ENCODE data around the gene MAPK14.

Gene MAPK14

GRCh38 chr6:36136034-36136433 is 108.4 kb downstream of the MAPK14 start:
- no peak for DNase-seq (ENCODE audit: low read depth)

- no peak for DNase-seq (ENCODE audit: low read depth)
These were observed 108.9 kb downstream of the MAPK14 start for GRCh38 chr6:36136551-36136950.

DNA sequence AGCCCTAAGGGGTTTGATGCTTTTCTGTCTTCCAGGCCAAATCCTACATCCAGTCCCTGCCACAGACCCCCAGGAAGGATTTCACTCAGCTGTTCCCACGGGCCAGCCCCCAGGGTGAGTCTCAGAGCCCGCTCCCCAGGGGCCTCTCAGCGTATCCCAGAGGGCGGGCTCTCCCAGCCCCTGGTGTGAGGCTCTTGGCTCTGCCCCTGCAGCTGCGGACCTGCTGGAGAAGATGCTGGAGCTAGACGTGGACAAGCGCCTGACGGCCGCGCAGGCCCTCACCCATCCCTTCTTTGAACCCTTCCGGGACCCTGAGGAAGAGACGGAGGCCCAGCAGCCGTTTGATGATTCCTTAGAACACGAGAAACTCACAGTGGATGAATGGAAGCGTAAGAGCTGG is 111.1 kb downstream of the MAPK14 start:
- no peak for DNase-seq (ENCODE audit: low read depth)

DNA sequence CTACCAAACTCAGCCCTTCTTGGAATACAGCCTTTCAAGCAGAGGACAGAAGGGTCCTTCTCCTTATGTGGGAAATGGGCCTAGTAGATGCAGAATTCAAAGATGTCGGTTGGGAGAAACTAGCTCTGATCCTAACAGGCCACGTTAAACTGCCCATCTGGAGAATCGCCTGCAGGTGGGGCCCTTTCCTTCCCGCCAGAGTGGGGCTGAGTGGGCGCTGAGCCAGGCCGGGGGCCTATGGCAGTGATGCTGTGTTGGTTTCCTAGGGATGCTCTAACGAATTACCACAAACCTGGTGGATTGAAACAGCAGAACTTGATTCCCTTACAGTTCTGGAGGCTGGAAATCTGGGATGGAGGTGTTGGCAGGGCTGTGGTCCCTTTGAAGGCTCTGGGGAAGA is 111.8 kb downstream of the MAPK14 start:
- no peak for DNase-seq (ENCODE audit: low read depth)

GRCh38 chr6:36139991-36140710 is 112.5 kb downstream of the MAPK14 start:
- no peak for DNase-seq (ENCODE audit: low read depth)

DNA sequence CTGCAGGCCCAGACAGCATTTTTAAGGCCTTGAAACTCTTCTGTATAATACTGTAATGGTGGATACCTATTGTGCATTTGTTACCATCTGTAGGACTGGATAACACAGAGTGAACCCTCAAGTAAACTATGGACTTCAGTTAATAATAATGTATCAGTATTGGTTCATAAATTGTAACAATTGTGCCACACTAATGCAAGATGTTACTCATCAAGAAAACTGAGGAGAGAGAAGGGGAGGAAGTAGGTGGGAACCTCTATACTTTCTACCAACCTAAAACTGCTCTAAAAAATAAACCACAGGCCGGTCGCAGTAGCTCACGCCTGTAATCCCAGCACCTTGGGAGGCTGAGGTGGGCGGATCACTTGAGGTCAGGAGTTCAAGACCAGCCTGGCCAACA is 113.5 kb downstream of the MAPK14 start:
- DNase-seq (ENCODE audit: low read depth) = no peak

GRCh38 chr6:36141961-36142360 is 114.4 kb downstream of the MAPK14 start:
- no peak for DNase-seq (ENCODE audit: low read depth)

DNA sequence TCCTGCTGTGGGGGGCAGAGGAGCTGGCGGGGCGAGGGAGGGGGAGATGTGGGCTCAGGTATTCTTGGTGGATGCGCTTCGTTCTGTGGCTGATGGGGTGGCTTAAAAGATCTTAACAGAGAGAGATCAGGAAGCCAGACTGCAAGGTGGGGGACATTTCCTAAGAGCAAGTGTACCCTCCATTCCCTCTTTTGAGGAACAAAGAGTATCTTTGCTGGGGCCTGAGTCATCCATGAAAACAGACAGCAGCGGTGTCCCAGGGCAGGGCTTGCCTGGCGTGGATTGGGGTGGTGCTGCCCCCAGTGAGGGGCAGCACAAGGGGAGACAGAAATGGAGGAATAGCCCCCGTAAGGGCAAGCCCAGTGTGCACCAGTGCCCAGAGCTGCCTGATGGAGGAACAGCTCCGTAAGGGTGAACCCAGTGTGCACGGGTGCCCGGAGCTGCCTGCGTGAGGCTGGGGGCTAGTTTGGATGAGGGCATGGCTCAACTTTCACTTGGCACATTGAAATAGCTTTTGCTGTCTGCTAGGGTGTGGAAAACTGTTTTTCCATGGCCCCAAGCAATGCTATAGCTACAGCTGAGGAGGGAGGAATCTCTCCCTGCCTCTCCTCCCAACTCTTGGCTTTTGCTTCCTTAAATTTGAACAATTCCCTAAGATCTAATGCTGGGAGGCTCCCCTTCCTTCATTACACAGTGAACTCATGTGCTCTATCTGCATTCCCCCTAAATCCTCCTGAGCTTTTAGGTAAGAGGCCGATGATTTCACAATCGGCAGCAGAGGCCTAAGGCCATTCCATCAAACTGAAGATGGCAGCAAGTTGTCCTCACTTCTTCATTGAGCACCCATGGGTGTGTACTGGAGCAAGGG is 115.6 kb downstream of the MAPK14 start:
- DNase-seq (ENCODE audit: low read depth) = no peak

GRCh38 chr6:36145495-36145894 is 117.9 kb downstream of the MAPK14 start:
- DNase-seq (ENCODE audit: low read depth) = no peak

- DNase-seq (ENCODE audit: low read depth) = no peak
These were observed 119.7 kb downstream of the MAPK14 start for GRCh38 chr6:36147294-36147693.

- no peak for DNase-seq (ENCODE audit: low read depth)
These were observed 121.9 kb downstream of the MAPK14 start for GRCh38 chr6:36149476-36149875.

DNA sequence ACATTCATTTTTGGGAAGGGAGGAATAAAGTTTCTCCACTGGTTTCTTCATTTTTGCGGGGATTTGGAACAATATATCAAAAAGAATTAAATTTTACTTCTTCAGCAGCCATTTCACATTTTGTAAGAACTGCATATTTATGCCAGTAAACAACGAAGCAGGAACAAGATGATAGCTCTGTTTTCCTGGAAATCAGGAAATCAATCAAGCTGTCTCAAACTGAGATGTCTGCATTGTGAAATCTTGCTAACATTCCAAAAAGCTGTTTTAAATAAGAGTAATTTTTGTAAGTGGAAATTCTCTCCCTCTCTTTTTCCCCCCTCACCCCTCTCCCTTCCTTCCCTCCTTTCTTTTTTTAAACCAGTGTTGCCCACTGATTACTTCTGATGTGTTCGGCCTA is 122.7 kb downstream of the MAPK14 start:
- no peak for DNase-seq (ENCODE audit: low read depth)

- no peak for DNase-seq (ENCODE audit: low read depth)
These were observed 126.7 kb downstream of the MAPK14 start for GRCh38 chr6:36154286-36154685.

DNA sequence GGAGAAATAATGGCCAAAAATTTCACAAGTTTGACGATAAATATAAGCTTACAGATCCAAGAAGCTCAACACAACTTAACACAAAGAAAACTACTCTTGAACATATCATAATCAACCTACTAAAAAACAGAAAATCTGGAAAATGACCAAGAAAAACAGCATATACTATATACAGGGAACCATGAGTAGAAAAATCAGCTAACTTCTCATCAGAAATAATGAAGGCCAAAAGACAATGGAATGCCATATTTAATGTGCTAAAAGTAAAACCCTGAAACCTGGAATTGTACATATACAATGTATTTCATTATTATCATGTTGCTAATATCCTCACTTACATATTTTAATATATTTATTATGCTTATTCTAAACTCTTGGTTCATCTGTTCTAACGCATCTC is 128.1 kb downstream of the MAPK14 start:
- DNase-seq (ENCODE audit: low read depth) = no peak

- DNase-seq (ENCODE audit: low read depth) = no peak
These were observed 132.6 kb downstream of the MAPK14 start for GRCh38 chr6:36160147-36160760.

All from CMK (cell line).